Adrenal gland (tissue), 12 donors: ENCODE measurements around the gene IMMT. TPM values are rescaled to one million over a fixed set of nuclear protein-coding genes. Genes with fewer than 3 reads are reported as not detected.

Experiments used
- DNase-seq, 7 donors: peaks; one replicate each; pipeline ENCODE4 v3.0.0-alpha.2; 2019 to 2020
- H3K27ac ChIP-seq, 5 donors: fragments of 200-600 bp; sonication (generic) in 4 of 5; 1 replicate in 3 of 5; 2 replicates in 2 of 5; pipeline versions ENCODE4 v1.5.1 to v1.8.0; 2016 to 2020; ENCODE audit warnings: mild to moderate bottlenecking in 1 of 5
- H3K27me3 ChIP-seq: fragments of 200-600 bp; 2 replicates; pipeline ENCODE4 v1.8.0; 2021
- H3K36me3 ChIP-seq, 2 donors: fragments of 200-600 bp; replicated peaks in 1 of 2; 1 replicate in 1 of 2; 2 replicates in 1 of 2; pipeline versions ENCODE4 v1.5.1 to v1.8.0; 2018 to 2022
- H3K4me1 ChIP-seq, 2 donors: fragments of 200-600 bp; replicated peaks in 1 of 2; 1 replicate in 1 of 2; 2 replicates in 1 of 2; pipeline versions ENCODE4 v1.5.1 to v1.8.0; 2018 to 2021
- H3K4me3 ChIP-seq, 4 donors: fragments of 200-600 bp; sonication (generic) in 3 of 4; one replicate each; pipeline ENCODE4 v1.5.1; 2016 to 2018
- H3K9me3 ChIP-seq, 3 donors: fragments of 200-600 bp; sonication (generic) in 1 of 3; replicated peaks in 1 of 3; 1 replicate in 2 of 3; 2 replicates in 1 of 3; pipeline versions ENCODE4 v1.5.1 to v1.8.0; 2016 to 2021
- POLR2A ChIP-seq, 2 donors: fragments of 450-650 bp; IDR thresholded peaks; one replicate each; pipeline ENCODE4 v1.6.1; 2017; ENCODE audit warnings: antibody characterized with exemption in 2 of 2, mild to moderate bottlenecking in 2 of 2, moderate library complexity in 1 of 2
- WGBS, 4 donors: extraction: QIAGEN DNeasy Blood & Tissue Kit in 2 of 4; methylation state at CpG; one replicate each; pipeline versions ENCODE4 v1.1.5 to v1.1.7; 2013 to 2017; 5-methylcytosine and 5-hydroxymethylcytosine counted together
- intact Hi-C, 2 donors: fragments of 100-400 bp; cut with DNase I; formaldehyde crosslinking; loops; one replicate each; pipeline versions ENCODE4 v1.14.1 to v1.15.0; 2022 to 2023
- polyA plus RNA-seq, 3 donors: library from polyadenylated mRNA; stranded (reverse); fragments of 200-250 nt in 2 of 3; fragments of 350-450 nt in 1 of 3; fragmentation: Illumina TruSeq in 1 of 3; extraction: RNeasy Lipid Tissue Mini Kit (QIAGEN cat#74804) in 1 of 3; gene quantifications; one replicate each; pipeline ENCODE4 v1.2.3, GENCODE V29; 2013 to 2014
- total RNA-seq, 9 donors: library from RNA; depleted of rRNA in 4 of 9; stranded (reverse); fragments of >200 nt in 4 of 9; fragments of 120-200 nt in 1 of 9; fragmentation: NEBNext Ultra II Directional in 1 of 9; extraction: Animal tissue kit (Norgen Biotek cat#: 25700) in 1 of 9; gene quantifications; one replicate each; pipeline versions ENCODE4 v1.1.0 to v1.2.4, GENCODE V29; 2013 to 2023
- TF ChIP-seq, protein P1 (sequence below), 6 experiments: fragments of 450-650 bp in 4 of 6; fragments of 200-600 bp in 2 of 6; sonication (generic) in 1 of 6; IDR thresholded peaks; 1 replicate in 5 of 6; 2 replicates in 1 of 6; pipeline versions ENCODE4 v1.5.1 to v1.8.0; 2016 to 2021; ENCODE audit warnings: antibody characterized with exemption in 6 of 6, mild to moderate bottlenecking in 2 of 6, moderate library complexity in 1 of 6
- donor health status: healthy with polysubstance abuse.
- donor health status: Bipolar disorder and iron deficiency.
- donor health status: DM: yes; HTN: yes; CAD: no.
- donor health status: DM: no; HTN: no; CAD: no.
- donor health status: DM: no; HTN: no; CAD: no.
- donor health status: DM: yes; HTN: yes; CAD: no.

Gene IMMT
- total and polyA plus RNA-seq, 12 donors: 32.2 to 196 (median 130) TPM

DNA sequence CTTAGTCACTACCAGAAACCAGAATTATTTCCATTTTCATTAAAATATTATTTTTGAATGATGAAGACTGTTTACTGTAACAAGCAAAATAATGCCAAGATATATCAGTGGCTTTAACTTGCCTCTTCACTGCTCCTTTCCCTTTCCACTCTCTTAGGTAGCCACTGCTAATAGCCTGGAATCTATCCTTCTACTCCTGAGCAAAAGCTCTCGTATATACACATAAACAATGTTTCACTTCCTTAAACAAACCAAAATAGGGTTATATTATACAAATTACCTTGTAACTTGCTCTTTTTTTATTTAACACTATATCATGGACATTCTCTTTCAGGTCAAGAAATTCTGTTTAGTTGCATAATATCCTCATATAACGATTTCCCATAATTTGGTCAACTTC is 20.8 kb downstream of the IMMT start:
- TF ChIP-seq, protein P1, sequence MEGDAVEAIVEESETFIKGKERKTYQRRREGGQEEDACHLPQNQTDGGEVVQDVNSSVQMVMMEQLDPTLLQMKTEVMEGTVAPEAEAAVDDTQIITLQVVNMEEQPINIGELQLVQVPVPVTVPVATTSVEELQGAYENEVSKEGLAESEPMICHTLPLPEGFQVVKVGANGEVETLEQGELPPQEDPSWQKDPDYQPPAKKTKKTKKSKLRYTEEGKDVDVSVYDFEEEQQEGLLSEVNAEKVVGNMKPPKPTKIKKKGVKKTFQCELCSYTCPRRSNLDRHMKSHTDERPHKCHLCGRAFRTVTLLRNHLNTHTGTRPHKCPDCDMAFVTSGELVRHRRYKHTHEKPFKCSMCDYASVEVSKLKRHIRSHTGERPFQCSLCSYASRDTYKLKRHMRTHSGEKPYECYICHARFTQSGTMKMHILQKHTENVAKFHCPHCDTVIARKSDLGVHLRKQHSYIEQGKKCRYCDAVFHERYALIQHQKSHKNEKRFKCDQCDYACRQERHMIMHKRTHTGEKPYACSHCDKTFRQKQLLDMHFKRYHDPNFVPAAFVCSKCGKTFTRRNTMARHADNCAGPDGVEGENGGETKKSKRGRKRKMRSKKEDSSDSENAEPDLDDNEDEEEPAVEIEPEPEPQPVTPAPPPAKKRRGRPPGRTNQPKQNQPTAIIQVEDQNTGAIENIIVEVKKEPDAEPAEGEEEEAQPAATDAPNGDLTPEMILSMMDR (IDR thresholded peaks at IDR 0.05): no peak
- TF ChIP-seq POLR2A (IDR thresholded peaks at IDR 0.05): no peak
- H3K27me3 ChIP-seq: no peaks in the 10 kb centered on the region
- peaks cover 12 to 38% of the 10 kb centered on the region in 2 donors for H3K4me1 ChIP-seq
- DNase-seq: no peak
- no peak overlapping the region for H3K27ac ChIP-seq
- intact Hi-C loops: no loop called here
- H3K4me3 ChIP-seq: no peak overlapping the region
- peaks cover 0 to 50% of the 10 kb centered on the region in 2 donors for H3K36me3 ChIP-seq
- WGBS, 4 donors: 61 to 74% (median 67%) methylated on average over 2 of the region's 2 CpGs
- no peaks in the 10 kb centered on the region for H3K9me3 ChIP-seq

DNA sequence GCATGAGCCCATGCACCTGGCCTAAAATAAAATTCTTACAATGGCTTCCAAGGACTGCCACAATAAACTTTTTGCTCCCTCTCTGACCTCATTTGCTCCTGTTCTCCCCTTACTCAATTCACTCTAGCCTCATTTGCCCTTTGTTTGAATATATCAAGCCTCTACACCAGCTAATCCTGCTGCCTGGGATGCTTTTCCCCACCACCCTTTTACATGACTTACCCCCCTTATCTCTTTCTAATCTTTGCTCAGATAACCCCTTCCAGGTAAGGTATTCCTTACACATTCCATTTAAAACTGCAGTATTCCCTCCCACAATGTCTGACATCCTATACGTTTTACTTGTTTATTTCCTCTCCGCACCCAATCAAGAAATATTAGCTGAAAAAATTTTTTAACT is 22.7 kb downstream of the IMMT start:
- Histone ChIP-seq H3K4me1 (peaks cover 12 to 38% of the 10 kb centered on the region in 2 donors), H3K27ac (no peak overlapping the region), H3K27me3 (no peaks in the 10 kb centered on the region), H3K9me3 (no peaks in the 10 kb centered on the region), H3K4me3 (no peak overlapping the region), H3K36me3 (peaks cover 0 to 43% of the 10 kb centered on the region in 2 donors)
- intact Hi-C loops: no loop called here
- no peak for DNase-seq
- TF ChIP-seq POLR2A (IDR thresholded peaks at IDR 0.05): no peak
- TF ChIP-seq, protein P1 (IDR thresholded peaks at IDR 0.05): no peak
- 24 to 89% (median 60%) methylated on average over 2 of the region's 2 CpGs for WGBS, 4 donors

DNA sequence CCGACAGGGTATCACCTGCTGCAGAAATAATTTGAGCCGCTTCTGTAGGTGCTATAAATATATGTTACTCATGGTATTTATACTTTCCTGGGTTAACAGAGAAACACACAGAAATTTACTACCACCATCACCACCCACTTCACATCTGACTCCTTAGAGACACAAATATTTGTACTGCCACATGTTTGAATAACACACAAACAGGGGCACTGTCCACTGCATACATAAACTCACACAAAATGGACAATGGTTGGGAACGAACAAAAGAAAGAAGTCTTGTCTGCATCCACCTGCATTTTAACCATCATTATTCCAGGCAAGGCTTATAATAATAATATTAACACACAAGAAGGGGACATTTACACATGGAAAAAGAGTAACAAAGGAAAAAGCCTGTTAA is 24.0 kb downstream of the IMMT start:
- TF ChIP-seq, protein P1 (IDR thresholded peaks at IDR 0.05): no peak
- no peak for TF ChIP-seq POLR2A (IDR thresholded peaks at IDR 0.05)
- intact Hi-C loops: no loop called here
- H3K9me3 ChIP-seq: no peaks in the 10 kb centered on the region
- 87 to 92% (median 89%) methylated on average over 3 of the region's 3 CpGs for WGBS, 4 donors
- DNase-seq: no peak
- H3K4me1 ChIP-seq: peaks cover 5 to 25% of the 10 kb centered on the region in 2 donors
- no peak overlapping the region for H3K4me3 ChIP-seq
- peaks cover 0 to 50% of the 10 kb centered on the region in 2 donors for H3K36me3 ChIP-seq
- no peak overlapping the region for H3K27ac ChIP-seq
- no peaks in the 10 kb centered on the region for H3K27me3 ChIP-seq

DNA sequence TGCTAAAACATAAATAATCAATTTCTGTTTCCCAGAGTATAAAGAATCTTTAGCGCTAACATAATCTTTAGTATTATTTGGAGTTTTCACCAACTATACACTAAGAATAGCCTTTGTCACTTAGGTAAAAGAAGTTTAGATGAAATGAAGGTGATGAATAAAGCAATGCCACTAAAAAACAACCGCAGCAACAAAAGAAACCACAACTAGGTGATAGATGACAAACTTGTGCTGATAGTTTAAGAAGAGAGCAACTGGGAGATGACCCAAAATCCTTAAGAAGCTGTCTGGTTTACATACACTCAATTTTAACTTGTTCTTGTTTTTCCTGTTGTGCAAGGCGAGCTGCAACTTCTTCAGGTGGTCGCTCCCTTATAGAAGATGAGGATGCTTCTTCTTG is 24.8 kb downstream of the IMMT start:
- intact Hi-C loops: no loop called here
- no peaks in the 10 kb centered on the region for H3K27me3 ChIP-seq
- 91 to 99% (median 94%) methylated on average over 4 of the region's 4 CpGs for WGBS, 4 donors

More for the DNA sequence above, 24.8 kb downstream of the IMMT start:
- TF ChIP-seq POLR2A (IDR thresholded peaks at IDR 0.05): no peak
- TF ChIP-seq, protein P1 (IDR thresholded peaks at IDR 0.05): no peak
- Histone ChIP-seq H3K4me3 (no peak overlapping the region), H3K27ac (no peak overlapping the region), H3K9me3 (no peaks in the 10 kb centered on the region), H3K4me1 (peaks cover 0 to 17% of the 10 kb centered on the region in 2 donors), H3K36me3 (peaks cover 0 to 58% of the 10 kb centered on the region in 2 donors)
- no peak for DNase-seq
